Measurements from ENCODE around the gene CREBL2. TPM values are rescaled to one million over a fixed set of nuclear protein-coding genes. Genes with fewer than 3 reads are reported as not detected.

CREBL2 gene
- total RNA-seq, 1 donor from 2014 or later, result 14.9 TPM

DNA sequence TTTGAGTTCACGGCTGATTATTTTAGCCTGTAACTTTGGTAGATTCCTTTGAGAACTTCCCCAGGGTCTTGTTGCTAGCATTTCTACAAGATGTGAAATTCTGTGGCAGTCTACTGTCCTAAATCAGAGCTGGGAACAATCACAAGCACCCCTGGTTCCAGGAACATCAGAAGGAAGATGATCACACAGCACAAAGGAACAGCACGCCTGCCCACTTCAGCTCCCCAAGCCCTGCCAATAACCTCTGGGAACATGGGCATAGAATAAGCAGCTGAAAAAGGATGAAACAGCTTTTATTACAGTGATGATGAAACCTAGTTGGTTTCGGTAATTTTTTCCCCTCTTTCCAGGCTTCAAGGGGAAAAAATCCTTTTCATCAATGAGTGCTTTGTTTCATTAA lies 72.0 kb downstream of the CREBL2 start:
- Histone ChIP-seq H3K4me1 (peaks cover 4% of the 10 kb centered on the region), H3K9me3 (replicated peaks) (no peaks in the 10 kb centered on the region), H3K27ac (replicated peaks) (no peak overlapping the region), H3K36me3 (no peaks in the 10 kb centered on the region), H3K4me3 (no peak overlapping the region), H3K27me3 (ENCODE audit: low read depth) (no peaks in the 10 kb centered on the region)
- TF ChIP-seq, protein P1, sequence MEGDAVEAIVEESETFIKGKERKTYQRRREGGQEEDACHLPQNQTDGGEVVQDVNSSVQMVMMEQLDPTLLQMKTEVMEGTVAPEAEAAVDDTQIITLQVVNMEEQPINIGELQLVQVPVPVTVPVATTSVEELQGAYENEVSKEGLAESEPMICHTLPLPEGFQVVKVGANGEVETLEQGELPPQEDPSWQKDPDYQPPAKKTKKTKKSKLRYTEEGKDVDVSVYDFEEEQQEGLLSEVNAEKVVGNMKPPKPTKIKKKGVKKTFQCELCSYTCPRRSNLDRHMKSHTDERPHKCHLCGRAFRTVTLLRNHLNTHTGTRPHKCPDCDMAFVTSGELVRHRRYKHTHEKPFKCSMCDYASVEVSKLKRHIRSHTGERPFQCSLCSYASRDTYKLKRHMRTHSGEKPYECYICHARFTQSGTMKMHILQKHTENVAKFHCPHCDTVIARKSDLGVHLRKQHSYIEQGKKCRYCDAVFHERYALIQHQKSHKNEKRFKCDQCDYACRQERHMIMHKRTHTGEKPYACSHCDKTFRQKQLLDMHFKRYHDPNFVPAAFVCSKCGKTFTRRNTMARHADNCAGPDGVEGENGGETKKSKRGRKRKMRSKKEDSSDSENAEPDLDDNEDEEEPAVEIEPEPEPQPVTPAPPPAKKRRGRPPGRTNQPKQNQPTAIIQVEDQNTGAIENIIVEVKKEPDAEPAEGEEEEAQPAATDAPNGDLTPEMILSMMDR (IDR thresholded peaks at IDR 0.05; ENCODE audit: borderline replicate concordance), result no peak
- intact Hi-C loops (cut with micrococcal nuclease), result no loop called here
- no peak for DNase-seq

DNA sequence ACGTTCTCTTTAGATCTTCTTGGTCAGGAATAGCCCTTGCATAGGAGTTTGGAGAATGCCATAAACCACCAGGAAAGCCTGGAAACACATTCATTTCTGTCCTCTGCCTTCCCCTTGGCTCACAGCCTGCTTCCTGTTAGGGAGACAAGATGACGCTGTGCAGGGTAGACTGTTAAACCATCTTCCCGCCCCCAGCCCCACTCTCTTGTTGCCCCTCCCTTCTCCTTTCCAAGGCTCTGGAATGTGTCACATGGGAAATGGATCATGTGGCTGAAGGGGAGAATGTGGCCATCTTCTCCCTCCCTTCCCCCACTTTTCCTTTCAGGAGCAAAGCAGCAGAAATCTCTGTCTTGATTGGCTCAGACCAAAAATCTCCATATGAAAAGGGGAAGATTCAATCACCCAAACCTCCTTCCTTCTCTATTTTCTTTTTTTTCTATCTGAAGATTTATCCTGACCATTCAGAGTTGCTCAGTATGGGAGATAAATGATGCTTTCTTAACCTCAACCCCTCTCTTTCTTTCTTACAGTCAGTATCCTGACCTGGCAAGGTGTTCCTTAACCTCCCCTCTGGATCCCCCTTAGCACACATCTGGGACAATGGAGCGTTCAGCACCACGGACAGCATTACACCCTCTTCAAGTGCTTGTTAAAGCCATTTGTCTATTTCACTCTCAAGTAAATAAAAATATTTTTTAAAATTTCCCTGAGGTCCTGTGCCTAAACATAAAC lies 72.9 kb downstream of the CREBL2 start:
- DNase-seq, result no peak
- Histone ChIP-seq H3K9me3 (replicated peaks) (no peaks in the 10 kb centered on the region), H3K36me3 (no peaks in the 10 kb centered on the region), H3K27me3 (ENCODE audit: low read depth) (no peaks in the 10 kb centered on the region), H3K27ac (replicated peaks) (no peak overlapping the region), H3K4me1 (peaks cover 4% of the 10 kb centered on the region), H3K4me3 (no peak overlapping the region)
- intact Hi-C loops (cut with micrococcal nuclease), result no loop called here
- TF ChIP-seq, protein P1 (IDR thresholded peaks at IDR 0.05; ENCODE audit: borderline replicate concordance), result no peak

DNA sequence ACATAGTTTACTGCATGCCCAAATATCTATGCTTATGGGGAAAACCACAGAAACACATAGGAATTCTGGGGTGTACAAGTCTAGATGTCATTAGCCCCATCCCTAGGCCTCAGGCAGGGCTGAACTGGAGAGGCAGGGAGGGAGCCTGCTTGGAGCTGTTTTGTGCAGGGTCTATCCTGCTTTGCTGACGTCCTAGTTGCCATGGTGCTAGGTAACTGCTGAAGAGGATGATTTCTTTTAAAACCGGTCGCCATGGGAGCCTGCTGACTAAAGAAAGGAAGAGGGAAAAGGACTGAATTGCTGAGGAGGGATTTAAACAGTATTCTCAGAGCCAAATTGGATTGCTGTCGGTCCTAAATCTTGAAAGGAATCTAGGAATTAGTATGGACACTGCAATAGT lies 73.6 kb downstream of the CREBL2 start:
- H3K4me3 ChIP-seq, result no peak overlapping the region
- H3K4me1 ChIP-seq, result peaks cover 4% of the 10 kb centered on the region
- H3K27me3 ChIP-seq (ENCODE audit: low read depth), result no peaks in the 10 kb centered on the region
- intact Hi-C loops (cut with micrococcal nuclease), result no loop called here
- no peak overlapping the region for H3K27ac ChIP-seq (replicated peaks)
- TF ChIP-seq, protein P1 (IDR thresholded peaks at IDR 0.05; ENCODE audit: borderline replicate concordance), result no peak
- no peaks in the 10 kb centered on the region for H3K9me3 ChIP-seq (replicated peaks)
- no peaks in the 10 kb centered on the region for H3K36me3 ChIP-seq
- no peak for DNase-seq

DNA sequence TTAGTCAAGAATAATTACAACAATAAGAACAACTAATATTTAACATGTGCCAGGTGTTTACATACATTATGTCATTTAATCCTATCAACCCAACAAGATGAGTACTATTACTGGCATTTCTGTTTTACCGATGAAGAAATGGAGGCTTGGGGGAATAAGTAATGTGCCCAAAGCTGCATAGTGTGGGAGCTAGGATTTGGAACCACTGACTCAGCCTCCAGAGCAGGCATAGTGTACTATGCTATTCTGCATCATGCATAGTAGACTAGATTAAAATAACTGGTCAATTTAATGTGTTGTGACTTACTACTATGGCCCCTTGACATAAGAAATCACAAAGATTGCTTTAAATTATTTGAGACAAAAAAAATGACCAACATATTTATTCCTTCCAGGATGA lies 74.8 kb downstream of the CREBL2 start:
- Histone ChIP-seq H3K4me3 (no peak overlapping the region), H3K9me3 (replicated peaks) (no peaks in the 10 kb centered on the region), H3K27ac (replicated peaks) (no peak overlapping the region), H3K4me1 (peaks cover 4% of the 10 kb centered on the region), H3K27me3 (ENCODE audit: low read depth) (no peaks in the 10 kb centered on the region), H3K36me3 (no peaks in the 10 kb centered on the region)
- no peak for DNase-seq
- intact Hi-C loops (cut with micrococcal nuclease), result no loop called here
- TF ChIP-seq, protein P1 (IDR thresholded peaks at IDR 0.05; ENCODE audit: borderline replicate concordance), result no peak

DNA sequence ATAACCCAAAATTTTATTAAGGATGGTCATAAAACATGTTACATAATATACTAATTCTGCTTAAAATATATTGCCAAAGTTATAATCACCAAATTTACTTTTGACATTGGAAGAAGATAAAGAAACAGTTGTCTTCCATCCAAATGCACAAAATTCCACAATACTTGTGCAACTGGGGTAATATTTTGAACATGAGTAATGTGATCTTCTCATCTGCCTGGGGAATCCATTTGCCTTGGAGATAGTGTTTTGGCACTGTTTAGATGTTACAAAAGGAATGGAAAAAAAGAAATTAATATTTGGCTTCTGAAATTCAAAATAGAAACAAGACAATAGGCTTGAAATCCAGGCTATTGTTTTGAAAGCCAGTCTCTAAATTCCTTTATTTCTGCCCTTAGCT lies 75.2 kb downstream of the CREBL2 start:
- Histone ChIP-seq H3K27ac (replicated peaks) (no peak overlapping the region), H3K4me3 (no peak overlapping the region), H3K9me3 (replicated peaks) (no peaks in the 10 kb centered on the region), H3K36me3 (no peaks in the 10 kb centered on the region), H3K27me3 (ENCODE audit: low read depth) (no peaks in the 10 kb centered on the region), H3K4me1 (peaks cover 4% of the 10 kb centered on the region)
- intact Hi-C loops (cut with micrococcal nuclease), result no loop called here
- DNase-seq, result no peak
- TF ChIP-seq, protein P1 (IDR thresholded peaks at IDR 0.05; ENCODE audit: borderline replicate concordance), result no peak
